AG10803 (cell line): ENCODE results near the gene CACNA1D.

Experiments
- DNase-seq: peaks from one replicate; pipeline ENCODE4 v3.0.0; 2010; ENCODE audit warnings: low read depth
- H3K4me3 ChIP-seq: 2 replicates; pipeline ENCODE4 v1.5.1; 2011; ENCODE audit warnings: mild to moderate bottlenecking, low read length, control low read depth
- CTCF ChIP-seq: conservative IDR thresholded peaks from 2 replicates; pipeline ENCODE4 v1.5.1; 2011; ENCODE audit warnings: mild to moderate bottlenecking, low read length, control low read depth, inconsistent platforms

Gene CACNA1D

GRCh38 chr3:53618524-53618906, 124.1 kb downstream of the CACNA1D start:
- H3K4me3 ChIP-seq, result no peak overlapping the region
- DNase-seq, result no peak
- TF ChIP-seq CTCF, result no peak

GRCh38 chr3:53618936-53619335, 124.5 kb downstream of the CACNA1D start:
- no peak overlapping the region for H3K4me3 ChIP-seq
- no peak for DNase-seq
- no peak for TF ChIP-seq CTCF

GRCh38 chr3:53624061-53624857, 129.8 kb downstream of the CACNA1D start:
- no peak overlapping the region for H3K4me3 ChIP-seq
- TF ChIP-seq CTCF, result no peak
- DNase-seq, result no peak

GRCh38 chr3:53626876-53627275, 132.5 kb downstream of the CACNA1D start:
- no peak overlapping the region for H3K4me3 ChIP-seq
- TF ChIP-seq CTCF, result no peak
- no peak for DNase-seq

GRCh38 chr3:53628536-53629401, 134.4 kb downstream of the CACNA1D start:
- no peak overlapping the region for H3K4me3 ChIP-seq
- no peak for TF ChIP-seq CTCF
- DNase-seq, result no peak

GRCh38 chr3:53629402-53629723, 135.0 kb downstream of the CACNA1D start:
- no peak overlapping the region for H3K4me3 ChIP-seq
- no peak for DNase-seq
- no peak for TF ChIP-seq CTCF

GRCh38 chr3:53630547-53630946, 136.1 kb downstream of the CACNA1D start:
- DNase-seq, result no peak
- H3K4me3 ChIP-seq, result no peak overlapping the region
- no peak for TF ChIP-seq CTCF
